C4-2B (cell line): ENCODE data around the gene EHBP1.

Experiments used
- CTCF ChIP-seq: fragments of 450-650 bp; conservative IDR thresholded peaks from 2 replicates; pipeline ENCODE4 v1.5.1; 2017; ENCODE audit warnings: mild to moderate bottlenecking
- ZFX ChIP-seq: fragments of 450-650 bp; IDR thresholded peaks from 2 replicates; pipeline ENCODE4 v1.6.1; 2017

GRCh38 chr2:62765619-62766376, 60.3 kb downstream of the EHBP1 start:
- TF ChIP-seq CTCF: no peak
- no peak for TF ChIP-seq ZFX
